OCI-LY7 (cell line): ENCODE data around the gene MED27. TPM values are rescaled to one million over a fixed set of nuclear protein-coding genes. Genes with fewer than 3 reads are reported as not detected.

Experiments used
- BruUV-seq: library from RNA; stranded (reverse); fragments of 400-500 nt; replicated peaks from 2 replicates; lab custom pipeline; 2021; lab: Mats Ljungman, UMichigan
- CTCF ChIA-PET: fragments of 300-600 bp; sonication (Branson Sonifier 250); formaldehyde crosslinking; loops from one replicate; lab custom pipeline; 2022; ENCODE audit warnings: antibody characterized with exemption; ENCODE audit not compliant: unreplicated experiment; lab: Charles Lee
- POLR2A ChIA-PET: fragments of 300-600 bp; sonication (Branson Sonifier 250); formaldehyde crosslinking; loops from one replicate; lab custom pipeline; 2022; ENCODE audit warnings: antibody characterized with exemption; lab: Charles Lee
- DNase-seq: peaks from one replicate; pipeline ENCODE4 v3.0.0-alpha.2; 2015; ENCODE audit warnings: low spot score
- H2AFZ ChIP-seq: fragments of 200-600 bp; sonication (generic), shearing (Covaris generic); 2 replicates; pipeline ENCODE4 v1.6.1; 2014; ENCODE audit warnings: mild to moderate bottlenecking, antibody characterized with exemption, low read length, moderate library complexity
- H3K27ac ChIP-seq: fragments of 200-600 bp; sonication (generic); 2 replicates; pipeline ENCODE4 v1.5.1; 2014; ENCODE audit warnings: mixed run types, low read depth, mild to moderate bottlenecking, moderate library complexity, low read length, inconsistent platforms; ENCODE audit not compliant: poor library complexity, severe bottlenecking
- H3K36me3 ChIP-seq: fragments of 200-600 bp; sonication (generic); 2 replicates; pipeline ENCODE4 v1.6.1; 2014; ENCODE audit warnings: mild to moderate bottlenecking, antibody characterized with exemption, low read length, moderate library complexity, mixed read lengths; ENCODE audit not compliant: insufficient read depth
- H3K4me1 ChIP-seq: fragments of 200-600 bp; sonication (generic); 2 replicates; pipeline ENCODE4 v1.5.1; 2014; ENCODE audit warnings: mild to moderate bottlenecking, low read length; ENCODE audit not compliant: insufficient read depth, poor library complexity, severe bottlenecking
- H3K4me2 ChIP-seq: fragments of 200-600 bp; sonication (generic); 2 replicates; pipeline ENCODE4 v1.6.1; 2014; ENCODE audit warnings: mild to moderate bottlenecking, low read length
- H3K4me3 ChIP-seq: fragments of 200-600 bp; sonication (generic); 2 replicates; pipeline ENCODE4 v1.5.1; 2014; ENCODE audit warnings: mild to moderate bottlenecking, low read depth, low read length; ENCODE audit not compliant: poor library complexity, severe bottlenecking
- H3K79me2 ChIP-seq: fragments of 200-600 bp; sonication (generic); 2 replicates; pipeline ENCODE4 v1.6.1; 2016; ENCODE audit warnings: low read depth, mild to moderate bottlenecking, low read length, moderate library complexity, mixed read lengths; ENCODE audit not compliant: insufficient read depth
- H3K9me2 ChIP-seq: fragments of 200-600 bp; sonication (generic); 2 replicates; pipeline ENCODE4 v1.6.1; 2016; ENCODE audit warnings: mild to moderate bottlenecking, low read length, mixed read lengths; ENCODE audit not compliant: insufficient read depth
- H3K9me3 ChIP-seq: fragments of 200-600 bp; sonication (generic); 2 replicates; pipeline ENCODE4 v1.6.1; 2014; ENCODE audit warnings: mild to moderate bottlenecking, mixed run types, low read length, mixed read lengths
- H4K20me1 ChIP-seq: fragments of 200-600 bp; sonication (generic); 2 replicates; pipeline ENCODE4 v1.6.1; 2014; ENCODE audit warnings: mild to moderate bottlenecking, antibody characterized with exemption, low read length, moderate library complexity, mixed read lengths; ENCODE audit not compliant: insufficient read depth
- EZH2phosphoT487 ChIP-seq: fragments of 200-600 bp; sonication (generic); IDR thresholded peaks from 2 replicates; pipeline ENCODE4 v1.6.1; 2018; ENCODE audit warnings: low read depth, borderline replicate concordance, mild to moderate bottlenecking, mixed run types, antibody characterized with exemption, low read length, moderate library complexity, mixed read lengths
- intact Hi-C: fragments of 100-400 bp; cut with micrococcal nuclease; formaldehyde crosslinking; loops from one replicate; pipeline ENCODE4 v1.10.0; 2022; ENCODE audit not compliant: unreplicated experiment
- total RNA-seq, 2 experiments: library from RNA; depleted of rRNA in 1 of 2; stranded (reverse); fragments of >200 nt in 1 of 2; shearing (Covaris generic) in 1 of 2; gene quantifications; 2 replicates each; pipeline ENCODE4 v1.2.3, GENCODE V29; 2014 to 2022
- TF ChIP-seq, protein P1 (sequence below): fragments of 200-600 bp; sonication (generic); conservative IDR thresholded peaks from 2 replicates; pipeline ENCODE4 v1.5.1; 2014; ENCODE audit warnings: mild to moderate bottlenecking, antibody characterized with exemption, low read length, moderate library complexity, mixed read lengths

MED27 gene
- total RNA-seq, 2 experiments from 2014 or later: 23.1 to 32.6 TPM

DNA sequence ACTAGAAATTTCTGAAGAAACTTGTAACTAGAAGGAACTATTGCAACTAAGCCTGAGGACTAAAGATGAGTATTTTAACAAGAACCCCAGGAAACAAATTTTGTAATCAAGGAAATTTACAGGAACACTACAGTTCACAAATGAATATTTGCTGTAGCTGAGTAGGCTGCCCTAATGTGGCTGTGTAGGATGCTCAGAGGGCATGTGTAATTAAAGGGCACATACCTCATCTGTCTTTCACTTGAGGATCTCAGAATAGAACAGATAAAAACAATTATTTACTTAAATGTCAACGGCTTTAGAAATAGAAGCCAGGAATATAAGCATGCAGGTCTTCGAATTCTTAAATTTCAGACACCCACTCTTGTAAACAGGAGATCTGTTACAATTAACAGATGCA lies 119.8 kb downstream of the MED27 start:
- BruUV-seq: no TSS peak
- Histone ChIP-seq H3K4me3 (no peak overlapping the region), H3K4me2 (no peak overlapping the region), H3K36me3 (no peaks in the 10 kb centered on the region), H3K27ac (no peak overlapping the region), H2AFZ (no peak overlapping the region), H3K4me1 (no peaks in the 10 kb centered on the region), H3K9me3 (no peaks in the 10 kb centered on the region), H4K20me1 (no peaks in the 10 kb centered on the region), H3K9me2 (no peaks in the 10 kb centered on the region), H3K79me2 (no peaks in the 10 kb centered on the region)
- CTCF ChIA-PET: no interaction called here
- no peak for TF ChIP-seq EZH2phosphoT487
- TF ChIP-seq, protein P1, sequence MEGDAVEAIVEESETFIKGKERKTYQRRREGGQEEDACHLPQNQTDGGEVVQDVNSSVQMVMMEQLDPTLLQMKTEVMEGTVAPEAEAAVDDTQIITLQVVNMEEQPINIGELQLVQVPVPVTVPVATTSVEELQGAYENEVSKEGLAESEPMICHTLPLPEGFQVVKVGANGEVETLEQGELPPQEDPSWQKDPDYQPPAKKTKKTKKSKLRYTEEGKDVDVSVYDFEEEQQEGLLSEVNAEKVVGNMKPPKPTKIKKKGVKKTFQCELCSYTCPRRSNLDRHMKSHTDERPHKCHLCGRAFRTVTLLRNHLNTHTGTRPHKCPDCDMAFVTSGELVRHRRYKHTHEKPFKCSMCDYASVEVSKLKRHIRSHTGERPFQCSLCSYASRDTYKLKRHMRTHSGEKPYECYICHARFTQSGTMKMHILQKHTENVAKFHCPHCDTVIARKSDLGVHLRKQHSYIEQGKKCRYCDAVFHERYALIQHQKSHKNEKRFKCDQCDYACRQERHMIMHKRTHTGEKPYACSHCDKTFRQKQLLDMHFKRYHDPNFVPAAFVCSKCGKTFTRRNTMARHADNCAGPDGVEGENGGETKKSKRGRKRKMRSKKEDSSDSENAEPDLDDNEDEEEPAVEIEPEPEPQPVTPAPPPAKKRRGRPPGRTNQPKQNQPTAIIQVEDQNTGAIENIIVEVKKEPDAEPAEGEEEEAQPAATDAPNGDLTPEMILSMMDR: no peak
- intact Hi-C loops: loop anchor here (10.0 kb wide), 1 partner anchor 195 kb away; no protein-coding TSS in a partner anchor
- DNase-seq: no peak
- POLR2A ChIA-PET: no interaction called here

DNA sequence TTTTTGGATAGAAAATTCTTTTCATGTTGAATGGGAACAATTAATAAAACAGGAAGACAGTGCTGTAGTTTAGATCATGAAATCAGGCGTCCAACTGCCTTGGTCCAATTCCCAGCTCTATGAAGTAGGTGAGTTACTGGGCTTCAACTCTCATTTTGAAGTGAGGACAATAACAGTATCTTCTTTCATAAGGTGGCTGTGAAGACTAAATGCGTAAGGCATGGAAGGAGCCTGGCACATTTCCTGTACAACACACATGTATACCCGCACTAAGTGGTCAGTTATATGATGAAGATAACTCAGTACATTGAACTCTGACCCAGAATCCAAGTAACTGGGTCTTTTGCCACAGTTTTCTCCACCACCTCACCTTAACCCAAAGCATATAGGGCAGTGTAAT lies 120.6 kb downstream of the MED27 start:
- ChIA-PET POLR2A (interaction anchor here (0.6 to 0.7 kb wide), 2 partner anchors 152 to 169 kb away, joined by 3 to 5 read pairs; no protein-coding TSS in a partner anchor), CTCF (no interaction called here)
- Histone ChIP-seq H3K4me3 (no peak overlapping the region), H3K9me2 (no peaks in the 10 kb centered on the region), H4K20me1 (no peaks in the 10 kb centered on the region), H3K79me2 (no peaks in the 10 kb centered on the region), H3K4me1 (no peaks in the 10 kb centered on the region), H2AFZ (no peak overlapping the region), H3K9me3 (no peaks in the 10 kb centered on the region), H3K36me3 (no peaks in the 10 kb centered on the region), H3K27ac (no peak overlapping the region), H3K4me2 (no peak overlapping the region)
- intact Hi-C loops: loop anchor here (10.0 kb wide), 1 partner anchor 194 kb away; no protein-coding TSS in a partner anchor
- BruUV-seq: no TSS peak
- DNase-seq: no peak
- TF ChIP-seq, protein P1: no peak
- no peak for TF ChIP-seq EZH2phosphoT487

DNA sequence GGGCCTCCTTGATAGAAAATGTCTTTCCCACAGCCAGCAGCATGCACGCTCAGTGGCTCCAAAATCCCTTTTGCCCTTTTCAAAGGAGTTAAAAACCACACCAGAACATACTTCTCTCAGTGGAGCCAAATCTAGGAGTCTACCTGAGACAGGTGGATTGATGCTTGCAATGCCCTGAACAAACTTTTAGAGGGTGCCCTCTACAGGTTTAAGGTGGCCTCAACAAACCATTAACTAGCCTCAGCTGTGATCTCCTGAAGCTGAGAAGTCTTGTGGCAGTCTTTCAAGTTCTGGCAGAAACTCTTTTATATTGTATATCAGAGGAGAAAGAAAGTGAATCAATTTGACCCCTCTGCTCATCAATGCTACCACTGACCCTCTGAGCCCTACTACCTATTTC lies 125.4 kb downstream of the MED27 start:
- intact Hi-C loops: loop anchor here (10.0 kb wide), 1 partner anchor 189 kb away; no protein-coding TSS in a partner anchor
- H3K4me3 ChIP-seq: no peak overlapping the region
- no peaks in the 10 kb centered on the region for H3K36me3 ChIP-seq
- H3K9me2 ChIP-seq: no peaks in the 10 kb centered on the region
- H3K27ac ChIP-seq: no peak overlapping the region
- BruUV-seq: no TSS peak
- no peaks in the 10 kb centered on the region for H3K4me1 ChIP-seq
- ChIA-PET CTCF (no interaction called here), POLR2A (interaction anchor here (0.8 to 1.0 kb wide), 2 partner anchors 13 to 16 kb away, joined by 3 read pairs; no protein-coding TSS in a partner anchor)
- no peak overlapping the region for H2AFZ ChIP-seq
- no peak overlapping the region for H3K4me2 ChIP-seq
- peak; percentile 20 for DNase-seq
- H4K20me1 ChIP-seq: no peaks in the 10 kb centered on the region
- no peak for TF ChIP-seq EZH2phosphoT487
- TF ChIP-seq, protein P1: peak; percentile 76
- H3K9me3 ChIP-seq: no peaks in the 10 kb centered on the region
- no peaks in the 10 kb centered on the region for H3K79me2 ChIP-seq
